Vagina (tissue), 2 donors: ENCODE data around the gene PTPRG. TPM values are rescaled to one million over a fixed set of nuclear protein-coding genes. Genes with fewer than 3 reads are reported as not detected.

Source experiments
- DNase-seq, 2 donors: peaks; one replicate each; pipeline ENCODE4 v3.0.0-alpha.2; 2017; ENCODE audit errors: extremely low spot score in 2 of 2
- H3K27ac ChIP-seq: fragments of 200-600 bp; sonication (generic); one replicate; pipeline ENCODE4 v1.5.1; 2019
- H3K27me3 ChIP-seq: fragments of 200-600 bp; sonication (generic); one replicate; pipeline ENCODE4 v1.5.1; 2019
- H3K36me3 ChIP-seq, 2 donors: fragments of 200-600 bp; sonication (generic); one replicate each; pipeline ENCODE4 v1.5.1; 2017 to 2019
- H3K4me1 ChIP-seq: fragments of 200-600 bp; sonication (generic); one replicate; pipeline ENCODE4 v1.5.1; 2019
- H3K4me3 ChIP-seq, 2 donors: fragments of 200-600 bp; sonication (generic); 1 replicate in 1 of 2; 2 replicates in 1 of 2; pipeline ENCODE4 v1.5.1; 2016 to 2019
- H3K9me3 ChIP-seq: fragments of 200-600 bp; sonication (generic); one replicate; pipeline ENCODE4 v1.5.1; 2019
- CTCF ChIP-seq, 3 experiments: fragments of 450-650 bp in 2 of 3; fragments of 200-600 bp in 1 of 3; sonication (generic) in 1 of 3; IDR thresholded peaks; one replicate each; pipeline ENCODE4 v1.5.1; 2017 to 2019; ENCODE audit warnings: antibody characterized with exemption in 3 of 3, mild to moderate bottlenecking in 2 of 3, moderate library complexity in 2 of 3
- POLR2A ChIP-seq, 2 donors: fragments of 450-650 bp; IDR thresholded peaks; one replicate each; pipeline ENCODE4 v1.6.1; 2017; ENCODE audit warnings: antibody characterized with exemption in 2 of 2, mild to moderate bottlenecking in 2 of 2, moderate library complexity in 2 of 2
- POLR2AphosphoS5 ChIP-seq, 2 donors: sonication (generic); formaldehyde crosslinking; IDR thresholded peaks; one replicate each; pipeline ENCODE4 v1.9.0; 2017; ENCODE audit warnings: antibody characterized with exemption in 2 of 2, mild to moderate bottlenecking in 2 of 2, low read depth in 1 of 2; ENCODE audit not compliant: insufficient read depth in 1 of 2
- intact Hi-C: fragments of 100-400 bp; cut with DNase I; formaldehyde crosslinking; loops from one replicate; pipeline ENCODE4 v1.15.1; 2023
- total RNA-seq: library from RNA; depleted of rRNA; stranded (reverse); fragments of >200 nt; gene quantifications from one replicate; pipeline ENCODE4 v1.2.3, GENCODE V29; 2016

PTPRG gene
- total RNA-seq, 1 donor from 2014 or later, result 47.6 TPM

- Histone ChIP-seq H3K9me3 (no peaks in the 10 kb centered on the region), H3K4me1 (peaks cover 21% of the 10 kb centered on the region), H3K27me3 (no peaks in the 10 kb centered on the region), H3K4me3 (no peak overlapping the region), H3K36me3 (no peaks in the 10 kb centered on the region), H3K27ac (peak overlapping the region; percentile 52)
- DNase-seq, result no peak
- TF ChIP-seq CTCF (IDR thresholded peaks at IDR 0.05) (no peak), POLR2A (IDR thresholded peaks at IDR 0.05) (no peak), POLR2AphosphoS5 (IDR thresholded peaks at IDR 0.05; ENCODE audit: insufficient read depth in 1 of 2, low read depth in 1 of 2) (no peak)
- intact Hi-C loops, result no loop called here
These were observed 88.2 kb downstream of the PTPRG start for GRCh38 chr3:61649381-61650170.

- Histone ChIP-seq H3K9me3 (no peaks in the 10 kb centered on the region), H3K4me3 (no peak overlapping the region), H3K4me1 (peaks cover 21% of the 10 kb centered on the region), H3K27me3 (no peaks in the 10 kb centered on the region), H3K36me3 (no peaks in the 10 kb centered on the region), H3K27ac (peak overlapping the region; percentile 52)
- peak in 1 of 2 donors; percentile 70 for TF ChIP-seq POLR2AphosphoS5 (IDR thresholded peaks at IDR 0.05; ENCODE audit: insufficient read depth in 1 of 2, low read depth in 1 of 2)
- TF ChIP-seq CTCF (IDR thresholded peaks at IDR 0.05), result no peak
- peak in 1 of 2 donors; percentile 92 for DNase-seq
- intact Hi-C loops, result no loop called here
These were observed 88.9 kb downstream of the PTPRG start for GRCh38 chr3:61650276-61650675.

GRCh38 chr3:61650719-61651410, 89.5 kb downstream of the PTPRG start:
- Histone ChIP-seq H3K9me3 (no peaks in the 10 kb centered on the region), H3K4me1 (peaks cover 21% of the 10 kb centered on the region), H3K36me3 (no peaks in the 10 kb centered on the region), H3K27me3 (no peaks in the 10 kb centered on the region), H3K4me3 (no peak overlapping the region), H3K27ac (peak overlapping the region; percentile 17)
- TF ChIP-seq POLR2AphosphoS5 (IDR thresholded peaks at IDR 0.05; ENCODE audit: insufficient read depth in 1 of 2, low read depth in 1 of 2) (peak in 1 of 2 donors; percentile 33), CTCF (IDR thresholded peaks at IDR 0.05) (no peak)
- DNase-seq, result no peak
- intact Hi-C loops, result no loop called here

- H3K27ac ChIP-seq, result no peak overlapping the region
- H3K36me3 ChIP-seq, result no peaks in the 10 kb centered on the region
- DNase-seq, result no peak
- H3K4me3 ChIP-seq, result no peak overlapping the region
- no peaks in the 10 kb centered on the region for H3K4me1 ChIP-seq
- no peak for TF ChIP-seq POLR2AphosphoS5 (IDR thresholded peaks at IDR 0.05; ENCODE audit: insufficient read depth in 1 of 2, low read depth in 1 of 2)
- no peak for TF ChIP-seq CTCF (IDR thresholded peaks at IDR 0.05)
- no peak for TF ChIP-seq POLR2A (IDR thresholded peaks at IDR 0.05)
- intact Hi-C loops, result no loop called here
- no peaks in the 10 kb centered on the region for H3K27me3 ChIP-seq
- no peaks in the 10 kb centered on the region for H3K9me3 ChIP-seq
These were observed 96.3 kb downstream of the PTPRG start for GRCh38 chr3:61657689-61658088.

GRCh38 chr3:61662861-61663260, 101.5 kb downstream of the PTPRG start:
- peaks cover 42% of the 10 kb centered on the region for H3K4me1 ChIP-seq
- DNase-seq, result no peak
- H3K9me3 ChIP-seq, result no peaks in the 10 kb centered on the region
- no peak overlapping the region for H3K4me3 ChIP-seq
- H3K36me3 ChIP-seq, result no peaks in the 10 kb centered on the region
- no peak for TF ChIP-seq CTCF (IDR thresholded peaks at IDR 0.05)
- no peak for TF ChIP-seq POLR2AphosphoS5 (IDR thresholded peaks at IDR 0.05; ENCODE audit: insufficient read depth in 1 of 2, low read depth in 1 of 2)
- no peak for TF ChIP-seq POLR2A (IDR thresholded peaks at IDR 0.05)
- intact Hi-C loops, result no loop called here
- H3K27ac ChIP-seq, result no peak overlapping the region
- no peaks in the 10 kb centered on the region for H3K27me3 ChIP-seq
